HG03558 (cell line): ENCODE results near the gene CTTN.
"Not testable (repeated sequence)": the region's sequence is repeated elsewhere in the genome, so short reads cannot be mapped to it uniquely, and the experiment has no call there.

Experiments used
- ATAC-seq: cut with Tn5 transposase; IDR thresholded peaks from one replicate; pipeline ENCODE4 v1.9.1; 2021; ENCODE audit warnings: moderate number of reproducible peaks; ENCODE audit not compliant: unreplicated experiment; ENCODE audit errors: extremely low read depth

The CTTN gene

GRCh38 chr11:70437111-70437784, 38.9 kb downstream of the CTTN start:
- ATAC-seq: no peak

GRCh38 chr11:70440206-70440605, 41.9 kb downstream of the CTTN start:
- no peak for ATAC-seq

DNA sequence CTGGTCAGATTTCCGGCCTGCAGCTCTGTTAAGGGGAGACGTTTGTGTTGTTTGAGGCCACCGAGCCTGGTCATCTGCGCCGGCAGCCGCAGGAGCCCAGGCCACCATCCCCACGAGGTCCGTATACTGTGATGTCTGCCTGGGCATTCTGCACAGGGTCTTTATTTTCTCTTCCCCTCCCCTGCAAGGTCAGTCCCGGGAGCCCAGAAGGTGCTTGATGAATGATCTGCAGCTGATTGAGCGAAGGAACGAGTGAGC, 45.4 kb downstream of the CTTN start:
- ATAC-seq: no peak

- no peak for ATAC-seq
Observed at GRCh38 chr11:70445091-70445490, 46.8 kb downstream of the CTTN start.

GRCh38 chr11:70445605-70446004, 47.3 kb downstream of the CTTN start:
- no peak for ATAC-seq

DNA sequence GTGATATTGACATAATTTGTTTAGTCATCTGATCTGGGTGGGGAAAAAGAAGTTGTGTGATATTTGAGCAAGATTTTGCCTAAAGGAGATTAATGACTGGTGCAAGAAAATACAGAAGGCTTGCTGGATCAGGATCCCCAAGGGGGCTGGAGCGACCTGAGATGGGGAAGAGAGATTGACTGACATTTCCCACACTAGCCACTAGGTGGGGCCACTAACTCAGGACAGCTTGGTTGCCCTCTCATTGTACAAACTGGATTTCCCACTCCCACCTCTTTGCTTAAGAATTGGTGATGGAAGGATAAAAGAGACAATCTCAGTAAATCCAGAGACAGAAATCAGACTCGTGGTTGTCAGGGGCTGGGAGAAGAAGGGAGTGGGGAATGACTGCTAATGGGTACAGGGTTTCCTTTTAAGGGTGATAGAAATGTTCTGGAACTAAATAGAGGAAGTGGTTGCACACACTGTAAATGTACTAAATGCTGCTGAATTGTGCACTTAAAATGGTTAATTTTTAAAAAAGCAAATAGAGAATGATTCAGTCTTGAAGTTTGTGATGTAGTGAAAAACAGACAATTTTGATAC, 50.7 kb downstream of the CTTN start:
- ATAC-seq: no peak

- ATAC-seq: no peak
Observed at GRCh38 chr11:70454197-70454767, 56.0 kb downstream of the CTTN start.

GRCh38 chr11:70454811-70455210, 56.5 kb downstream of the CTTN start:
- not testable (repeated sequence) for ATAC-seq

GRCh38 chr11:70455354-70455753, 57.0 kb downstream of the CTTN start:
- no peak for ATAC-seq

- ATAC-seq: no peak
Observed at GRCh38 chr11:70456921-70457532, 58.7 kb downstream of the CTTN start.

DNA sequence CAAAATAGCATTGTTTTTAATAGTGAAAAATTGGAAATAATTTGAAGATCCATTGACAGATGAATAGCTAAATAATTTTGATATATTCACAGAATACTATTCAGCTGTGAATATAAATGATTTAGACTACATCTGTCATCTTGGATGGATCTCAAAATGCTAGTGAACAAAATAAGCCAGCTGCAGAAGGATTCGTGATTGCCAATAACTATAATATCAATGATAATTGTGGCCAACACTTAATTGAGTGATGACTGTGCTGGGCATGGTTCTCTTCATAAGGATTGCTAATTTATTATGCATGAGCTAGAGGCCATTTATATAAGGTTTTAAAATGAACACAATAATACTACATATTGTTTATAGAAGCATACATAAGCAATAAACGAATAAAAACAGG, 60.4 kb downstream of the CTTN start:
- ATAC-seq: no peak

- ATAC-seq: no peak
Observed at GRCh38 chr11:70460111-70460510, 61.8 kb downstream of the CTTN start.

DNA sequence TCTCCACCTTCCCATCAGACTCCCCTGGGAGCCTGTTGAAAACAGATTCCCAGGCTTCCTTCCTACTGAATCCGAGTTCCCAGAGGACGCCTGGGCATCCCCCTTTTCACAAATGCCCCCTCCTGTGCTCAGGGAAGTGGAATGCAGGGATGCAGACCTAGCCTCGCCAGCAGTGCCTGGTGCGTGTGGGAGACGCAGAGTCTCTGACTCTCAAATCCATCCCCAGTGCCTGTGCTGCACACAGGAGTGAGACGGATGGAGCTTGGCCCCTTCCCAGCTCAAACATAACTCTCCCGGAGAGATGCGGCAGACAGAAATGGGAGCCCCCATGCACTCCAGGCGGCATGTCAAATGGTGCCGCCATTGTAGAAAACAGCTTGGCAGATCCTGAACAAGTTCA, 62.6 kb downstream of the CTTN start:
- ATAC-seq: no peak

DNA sequence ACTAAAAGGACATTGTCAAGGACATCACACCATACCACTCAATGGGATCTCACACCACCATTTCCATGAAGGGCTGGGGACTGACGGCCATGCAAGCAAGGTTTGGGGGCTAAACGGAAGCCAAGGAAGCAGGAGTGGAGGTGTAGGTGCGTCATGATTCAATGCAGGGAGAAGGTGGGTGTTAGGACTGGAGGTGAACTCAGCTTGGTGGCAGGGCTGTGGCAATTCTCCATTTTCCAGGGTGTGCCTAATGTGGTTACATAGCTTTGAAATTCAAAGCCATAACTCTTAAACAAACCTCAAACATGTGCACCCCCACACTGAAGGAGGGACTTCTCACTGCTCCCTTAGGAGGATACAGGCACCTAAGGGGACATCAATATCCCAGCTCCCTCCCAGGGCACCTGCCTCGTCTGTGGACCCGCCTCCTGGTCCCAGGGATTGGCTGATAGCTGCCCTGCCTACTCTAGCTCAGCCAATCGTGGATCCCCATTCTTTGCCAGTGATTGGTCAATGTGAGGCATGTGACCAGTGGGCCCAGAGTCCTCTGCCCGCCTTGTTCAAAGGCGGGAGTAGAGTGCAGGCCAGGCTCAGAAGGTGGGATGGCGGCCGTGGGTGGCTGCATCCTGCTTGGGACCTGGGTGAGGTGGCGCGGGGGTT, 64.6 kb downstream of the CTTN start:
- ATAC-seq: no peak

DNA sequence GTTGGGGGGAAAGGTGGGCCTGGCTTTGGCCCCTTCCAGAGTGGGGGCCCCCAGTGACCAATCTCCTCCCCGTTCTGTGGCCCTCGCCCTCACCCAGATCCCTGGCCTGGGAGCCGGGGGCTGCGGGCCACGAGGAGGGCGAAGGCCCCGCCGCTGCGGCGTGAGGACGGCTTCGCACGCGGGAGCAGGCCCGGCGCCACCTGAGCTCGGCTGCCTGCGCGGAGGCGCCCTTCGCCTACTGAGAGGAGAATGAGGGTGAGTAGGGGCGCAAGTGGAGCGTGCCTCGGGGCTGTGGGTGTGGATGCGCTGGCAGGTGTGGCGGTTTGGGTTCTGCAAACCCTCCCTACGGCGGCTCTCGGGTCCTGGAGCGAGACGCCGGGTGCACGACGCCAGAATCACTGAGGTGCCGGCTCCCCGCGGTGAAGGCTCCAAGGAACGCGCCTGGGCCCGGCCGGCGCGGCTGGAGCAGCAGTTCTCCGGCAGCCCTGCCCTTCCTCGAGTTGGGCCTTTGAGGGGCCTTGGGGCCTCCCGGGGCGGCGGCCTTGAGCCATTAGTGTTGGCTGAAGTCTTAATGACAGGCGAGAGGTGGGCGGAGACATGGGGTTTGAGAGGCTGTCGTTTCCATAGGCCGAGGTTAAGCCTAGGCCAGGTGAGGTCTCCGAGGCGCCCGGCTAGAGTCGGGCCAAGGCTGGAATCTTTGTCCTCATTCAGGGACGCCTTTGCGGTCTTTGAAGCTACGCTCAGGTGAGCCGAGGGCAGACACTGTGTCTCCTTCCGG, 65.3 kb downstream of the CTTN start:
- no peak for ATAC-seq

DNA sequence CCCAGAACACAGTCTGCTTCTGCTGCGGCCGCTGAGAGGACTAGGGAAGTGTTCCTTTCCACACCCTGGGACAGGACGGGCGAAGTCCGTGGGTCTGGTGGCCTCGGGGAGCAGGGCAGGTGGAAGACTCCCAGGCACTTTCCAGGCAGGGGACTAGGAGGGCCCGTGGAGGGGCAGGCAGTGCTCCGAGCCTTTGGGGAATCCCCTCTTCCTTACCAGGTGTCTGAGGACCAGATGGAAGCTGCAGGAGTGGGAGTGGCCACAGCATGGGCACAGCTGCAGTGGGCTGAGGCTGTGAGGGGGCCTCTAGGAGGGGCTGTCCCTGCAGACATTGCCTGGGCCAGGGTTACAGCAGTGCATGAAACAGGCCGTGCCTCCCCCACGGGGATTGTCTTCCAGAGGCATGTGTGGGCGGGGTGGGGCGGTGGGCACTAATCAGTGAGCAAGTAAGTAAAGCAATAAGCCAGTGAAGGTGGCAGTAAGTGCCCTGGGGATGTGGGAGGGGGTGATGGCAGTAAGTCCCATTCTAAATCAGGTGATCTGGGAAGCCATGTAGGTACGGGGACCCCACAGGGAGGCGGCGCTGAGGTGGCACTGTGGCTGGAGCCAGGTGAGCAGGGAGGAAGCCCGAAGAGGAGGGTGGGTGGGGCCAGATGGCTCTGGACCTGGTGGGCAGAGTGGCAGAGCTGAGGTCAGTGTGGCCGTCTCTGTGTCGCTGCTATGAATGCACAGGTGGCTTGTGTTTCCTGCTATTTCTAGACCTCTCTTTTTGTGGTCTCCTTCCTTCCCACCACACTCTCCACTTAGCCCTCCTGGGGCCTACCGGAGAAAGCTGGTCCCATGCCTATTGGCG, 66.4 kb downstream of the CTTN start:
- ATAC-seq: no peak

GRCh38 chr11:70466154-70466553, 67.8 kb downstream of the CTTN start:
- ATAC-seq: no peak

- ATAC-seq: no peak
Observed at GRCh38 chr11:70466596-70466995, 68.3 kb downstream of the CTTN start.

DNA sequence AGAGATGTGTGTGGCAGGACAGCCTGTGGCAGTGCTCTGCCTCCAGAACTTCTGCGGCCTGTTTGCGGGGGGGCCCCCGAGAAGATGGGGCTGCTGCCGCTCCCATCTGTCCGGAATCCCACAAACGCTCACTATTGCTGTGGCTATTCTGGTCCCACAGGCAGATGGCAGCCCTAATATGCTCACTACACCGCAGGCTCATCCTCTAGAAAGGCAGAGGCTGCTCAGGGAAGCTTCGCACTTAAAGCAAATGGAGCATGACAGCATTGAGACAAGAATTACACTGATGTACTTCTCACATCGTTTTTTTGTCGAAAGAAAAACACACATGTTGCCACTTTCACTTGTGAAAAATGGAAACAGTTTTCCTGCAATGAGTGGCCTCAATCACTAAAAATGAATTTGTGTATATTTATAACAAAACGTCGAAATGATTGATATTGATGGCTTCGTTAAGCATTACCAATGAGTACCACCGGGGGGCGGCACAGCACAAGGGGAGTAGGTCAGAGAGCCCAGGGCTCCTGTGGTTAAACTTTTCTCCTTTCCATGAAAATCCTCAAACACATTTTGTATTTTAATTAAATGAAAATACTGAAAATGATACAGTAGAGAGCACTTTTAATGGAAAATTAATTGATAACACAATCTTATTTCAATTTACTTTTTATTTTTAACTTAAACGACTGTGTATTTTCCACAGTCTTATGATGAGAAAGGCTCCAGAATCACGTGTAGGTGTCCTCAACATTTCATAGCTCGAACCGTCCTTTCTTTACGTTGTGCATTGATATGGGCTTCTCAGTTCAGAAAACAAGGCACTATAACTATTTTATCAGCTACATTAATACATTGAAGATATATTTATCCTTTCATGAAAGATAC, 69.1 kb downstream of the CTTN start:
- no peak for ATAC-seq
